OCI-LY7 (cell line): ENCODE data around the gene PEBP1.

Experiments used
- CTCF ChIP-seq: fragments of 200-600 bp; sonication (generic); conservative IDR thresholded peaks from 2 replicates; pipeline ENCODE4 v1.5.1; 2014; ENCODE audit warnings: mild to moderate bottlenecking, antibody characterized with exemption, low read length, moderate library complexity, mixed read lengths
- EZH2phosphoT487 ChIP-seq: fragments of 200-600 bp; sonication (generic); IDR thresholded peaks from 2 replicates; pipeline ENCODE4 v1.6.1; 2018; ENCODE audit warnings: low read depth, borderline replicate concordance, mild to moderate bottlenecking, mixed run types, antibody characterized with exemption, low read length, moderate library complexity, mixed read lengths

- TF ChIP-seq CTCF (no peak), EZH2phosphoT487 (no peak)
These were observed 53.8 kb downstream of the PEBP1 start for GRCh38 chr12:118189741-118190191.
